ES-I3 (cell line): ENCODE data around the gene ASIC2.
"Not testable (repeated sequence)": the region's sequence is repeated elsewhere in the genome, so short reads cannot be mapped to it uniquely, and the experiment has no call there.

Experiments used
- H3K36me3 ChIP-seq: 2 replicates; pipeline ENCODE4 v1.6.1; 2013; ENCODE audit warnings: mild to moderate bottlenecking, low read length, control low read depth, moderate library complexity; ENCODE audit not compliant: insufficient read depth
- H3K4me1 ChIP-seq: 2 replicates; pipeline ENCODE4 v1.6.1; 2013; ENCODE audit warnings: mild to moderate bottlenecking, control low read depth, low read length; ENCODE audit not compliant: insufficient read depth
- H3K9ac ChIP-seq: 2 replicates; pipeline ENCODE4 v1.6.1; 2013; ENCODE audit warnings: low read depth, mild to moderate bottlenecking, low read length, moderate library complexity
- H3K9me3 ChIP-seq: 2 replicates; pipeline ENCODE4 v1.6.1; 2013; ENCODE audit warnings: mild to moderate bottlenecking, low read length, moderate library complexity; ENCODE audit not compliant: control insufficient read depth, insufficient read depth

Gene ASIC2

GRCh38 chr17:33013596-33014375 lies 279.3 kb downstream of the ASIC2 start:
- Histone ChIP-seq H3K4me1 (no peaks in the 10 kb centered on the region), H3K9me3 (no peaks in the 10 kb centered on the region), H3K36me3 (no peaks in the 10 kb centered on the region), H3K9ac (no peak overlapping the region)

GRCh38 chr17:33012522-33013033 lies 280.5 kb downstream of the ASIC2 start:
- Histone ChIP-seq H3K4me1 (no peaks in the 10 kb centered on the region), H3K9ac (no peak overlapping the region), H3K9me3 (no peaks in the 10 kb centered on the region), H3K36me3 (no peaks in the 10 kb centered on the region)

- Histone ChIP-seq H3K36me3 (no peaks in the 10 kb centered on the region), H3K9me3 (no peaks in the 10 kb centered on the region), H3K9ac (no peak overlapping the region), H3K4me1 (no peaks in the 10 kb centered on the region)
These were observed 283.5 kb downstream of the ASIC2 start for GRCh38 chr17:33009636-33010035.

- Histone ChIP-seq H3K9me3 (no peaks in the 10 kb centered on the region), H3K4me1 (no peaks in the 10 kb centered on the region), H3K9ac (no peak overlapping the region), H3K36me3 (no peaks in the 10 kb centered on the region)
These were observed 285.9 kb downstream of the ASIC2 start for GRCh38 chr17:33007186-33007585.

- no peaks in the 10 kb centered on the region for H3K9me3 ChIP-seq
- H3K4me1 ChIP-seq, result no peaks in the 10 kb centered on the region
- no peaks in the 10 kb centered on the region for H3K36me3 ChIP-seq
- no peak overlapping the region for H3K9ac ChIP-seq
These were observed 290.8 kb downstream of the ASIC2 start for GRCh38 chr17:33002246-33002645.

GRCh38 chr17:32998887-32999228 lies 294.2 kb downstream of the ASIC2 start:
- Histone ChIP-seq H3K9ac (no peak overlapping the region), H3K36me3 (no peaks in the 10 kb centered on the region), H3K9me3 (no peaks in the 10 kb centered on the region)

GRCh38 chr17:32998111-32998886 lies 294.8 kb downstream of the ASIC2 start:
- H3K36me3 ChIP-seq, result no peaks in the 10 kb centered on the region
- H3K9ac ChIP-seq, result no peak overlapping the region; the same call in 1 of the 2 replicates
- H3K4me1 ChIP-seq, result no peaks in the 10 kb centered on the region
- H3K9me3 ChIP-seq, result no peaks in the 10 kb centered on the region

More at GRCh38 chr17:32998887-32999228, 294.2 kb downstream of the ASIC2 start:
- H3K4me1 ChIP-seq, result no peaks in the 10 kb centered on the region

GRCh38 chr17:32995416-32996045 lies 297.6 kb downstream of the ASIC2 start:
- Histone ChIP-seq H3K4me1 (no peaks in the 10 kb centered on the region), H3K9me3 (no peaks in the 10 kb centered on the region), H3K9ac (no peak overlapping the region), H3K36me3 (no peaks in the 10 kb centered on the region)

- H3K36me3 ChIP-seq, result no peaks in the 10 kb centered on the region
- H3K4me1 ChIP-seq, result no peaks in the 10 kb centered on the region
- no peak overlapping the region for H3K9ac ChIP-seq
- H3K9me3 ChIP-seq, result no peaks in the 10 kb centered on the region
These were observed 299.1 kb downstream of the ASIC2 start for GRCh38 chr17:32993977-32994376.

GRCh38 chr17:32992321-32993033 lies 300.6 kb downstream of the ASIC2 start:
- no peaks in the 10 kb centered on the region for H3K36me3 ChIP-seq
- H3K4me1 ChIP-seq, result no peaks in the 10 kb centered on the region
- no peak overlapping the region for H3K9ac ChIP-seq
- H3K9me3 ChIP-seq, result no peaks in the 10 kb centered on the region

GRCh38 chr17:32988481-32989101 lies 304.5 kb downstream of the ASIC2 start:
- Histone ChIP-seq H3K9ac (no peak overlapping the region), H3K36me3 (no peaks in the 10 kb centered on the region), H3K4me1 (no peaks in the 10 kb centered on the region), H3K9me3 (no peaks in the 10 kb centered on the region)

GRCh38 chr17:32987868-32988267 lies 305.2 kb downstream of the ASIC2 start:
- H3K9me3 ChIP-seq, H3K4me1 ChIP-seq, H3K9ac ChIP-seq, H3K36me3 ChIP-seq: not testable (repeated sequence)

GRCh38 chr17:32987453-32987805 lies 305.7 kb downstream of the ASIC2 start:
- not testable (repeated sequence) for H3K36me3 ChIP-seq, H3K9me3 ChIP-seq, H3K9ac ChIP-seq, H3K4me1 ChIP-seq
